Right lobe of liver (tissue), 6 donors: Measurements from ENCODE around the gene GALNT1. TPM values are rescaled to one million over a fixed set of nuclear protein-coding genes. Genes with fewer than 3 reads are reported as not detected.

Experiments
- ATAC-seq, 4 donors: fragments of 200-7000 bp; cut with Tn5 transposase; one replicate each; pipeline ENCODE4 v1.9.1; 2020; ENCODE audit warnings: mild to moderate bottlenecking in 4 of 4, moderate library complexity in 4 of 4
- DNase-seq, 3 donors: peaks; one replicate each; pipeline ENCODE4 v3.0.0-alpha.2; 2020
- H3K27ac ChIP-seq, 3 donors: fragments of 200-600 bp; one replicate each; pipeline ENCODE4 v1.8.0; 2022
- H3K27me3 ChIP-seq, 2 donors: fragments of 200-600 bp; one replicate each; pipeline ENCODE4 v1.8.0; 2022
- H3K36me3 ChIP-seq, 4 donors: fragments of 200-600 bp; sonication (generic) in 1 of 4; one replicate each; pipeline versions ENCODE4 v1.5.1 to v1.8.0; 2017 to 2022; ENCODE audit warnings: control low read depth in 1 of 4
- H3K4me1 ChIP-seq, 4 donors: fragments of 200-600 bp; sonication (generic) in 1 of 4; one replicate each; pipeline versions ENCODE4 v1.5.1 to v1.8.0; 2017 to 2022; ENCODE audit warnings: control low read depth in 1 of 4
- H3K4me3 ChIP-seq, 3 donors: fragments of 200-600 bp; one replicate each; pipeline ENCODE4 v1.8.0; 2022
- H3K9me3 ChIP-seq, 4 donors: fragments of 200-600 bp; sonication (generic) in 1 of 4; one replicate each; pipeline versions ENCODE4 v1.5.1 to v1.8.0; 2017 to 2022; ENCODE audit warnings: control low read depth in 1 of 4
- CTCF ChIP-seq, 4 donors: fragments of 200-600 bp in 3 of 4; fragments of 450-650 bp in 1 of 4; IDR thresholded peaks; one replicate each; pipeline versions ENCODE4 v1.5.1 to v1.8.0; 2016 to 2022; ENCODE audit warnings: antibody characterized with exemption in 4 of 4, mild to moderate bottlenecking in 2 of 4
- POLR2A ChIP-seq: fragments of 450-650 bp; IDR thresholded peaks from one replicate; pipeline ENCODE4 v1.6.1; 2017; ENCODE audit warnings: antibody characterized with exemption, mild to moderate bottlenecking
- WGBS: methylation state at CpG from one replicate; pipeline ENCODE4 v1.1.6; 2018; ENCODE audit warnings: low coverage, low lambda C conversion rate; ENCODE audit not compliant: insufficient coverage; ENCODE audit errors: missing lambda C conversion rate; 5-methylcytosine and 5-hydroxymethylcytosine counted together
- intact Hi-C, 2 donors: fragments of 100-400 bp; cut with DNase I; formaldehyde crosslinking; loops; one replicate each; pipeline versions ENCODE4 v1.11.2 to v1.14.1; 2022
- total RNA-seq, 6 experiments: library from RNA; depleted of rRNA in 2 of 6; stranded (reverse); fragments of >200 nt in 2 of 6; fragmentation: NEBNext Ultra II Directional in 3 of 6; extraction: Animal tissue kit (Norgen Biotek cat#: 25700) in 3 of 6; gene quantifications; one replicate each; pipeline versions ENCODE4 v1.1.0 to v1.2.4, GENCODE V29; 2016 to 2023
- donor health status: DM: no; HTN: yes; CAD: no.
- donor health status: DM: no; HTN: no; CAD: no.
- donor health status: DM: no; HTN: no; CAD: no.
- donor health status: DM: no; HTN: yes; CAD: no.
- donor health status: DM: no; HTN: yes; CAD: no.

Gene GALNT1
- total RNA-seq, 6 experiments from 2014 or later, result 28.0 to 47.4 (median 40.4) TPM

- intact Hi-C loops, result no loop called here
- 94% methylated on average over 2 of the region's 2 CpGs for WGBS
- no peak for ATAC-seq
These were observed 43.7 kb downstream of the GALNT1 start for GRCh38 chr18:35625232-35625631.

GRCh38 chr18:35633761-35634160, 52.2 kb downstream of the GALNT1 start:
- no peak for DNase-seq
- intact Hi-C loops, result no loop called here

More at GRCh38 chr18:35625232-35625631, 43.7 kb downstream of the GALNT1 start:
- no peaks in the 10 kb centered on the region for H3K36me3 ChIP-seq
- no peaks in the 10 kb centered on the region for H3K27me3 ChIP-seq
- no peak for DNase-seq
- H3K4me3 ChIP-seq, result no peak overlapping the region
- no peak for TF ChIP-seq CTCF (IDR thresholded peaks at IDR 0.05)
- TF ChIP-seq POLR2A, result no peak
- H3K27ac ChIP-seq, result no peak overlapping the region
- no peaks in the 10 kb centered on the region for H3K9me3 ChIP-seq
- H3K4me1 ChIP-seq, result no peaks in the 10 kb centered on the region

GRCh38 chr18:35634323-35634722, 52.8 kb downstream of the GALNT1 start:
- H3K4me3 ChIP-seq, result no peak overlapping the region
- H3K4me1 ChIP-seq, result no peaks in the 10 kb centered on the region
- intact Hi-C loops, result no loop called here
- H3K9me3 ChIP-seq, result no peaks in the 10 kb centered on the region
- DNase-seq (no peak), ATAC-seq (no peak)
- H3K27ac ChIP-seq, result no peak overlapping the region
- H3K36me3 ChIP-seq, result no peaks in the 10 kb centered on the region
- WGBS, result 83% methylated on average over 3 of the region's 5 CpGs
- H3K27me3 ChIP-seq, result no peaks in the 10 kb centered on the region
- TF ChIP-seq CTCF (IDR thresholded peaks at IDR 0.05) (no peak), POLR2A (no peak)

More at GRCh38 chr18:35633761-35634160, 52.2 kb downstream of the GALNT1 start:
- no peaks in the 10 kb centered on the region for H3K36me3 ChIP-seq
- H3K4me1 ChIP-seq, result no peaks in the 10 kb centered on the region
- H3K9me3 ChIP-seq, result no peaks in the 10 kb centered on the region
- H3K27me3 ChIP-seq, result no peaks in the 10 kb centered on the region
- TF ChIP-seq CTCF (IDR thresholded peaks at IDR 0.05) (no peak), POLR2A (no peak)
- no peak for ATAC-seq
- H3K4me3 ChIP-seq, result no peak overlapping the region
- no peak overlapping the region for H3K27ac ChIP-seq

GRCh38 chr18:35635170-35635569, 53.6 kb downstream of the GALNT1 start:
- H3K27ac ChIP-seq, result no peak overlapping the region

More at GRCh38 chr18:35635170-35635569, 53.6 kb downstream of the GALNT1 start:
- no peaks in the 10 kb centered on the region for H3K27me3 ChIP-seq
- WGBS, result 86% methylated on average over 1 of the region's 1 CpG
- intact Hi-C loops, result no loop called here
- no peaks in the 10 kb centered on the region for H3K36me3 ChIP-seq
- DNase-seq (no peak), ATAC-seq (no peak)
- H3K4me1 ChIP-seq, result no peaks in the 10 kb centered on the region
- no peak overlapping the region for H3K4me3 ChIP-seq
- H3K9me3 ChIP-seq, result no peaks in the 10 kb centered on the region
- TF ChIP-seq POLR2A (no peak), CTCF (IDR thresholded peaks at IDR 0.05) (no peak)
